Right atrium auricular region (tissue), 2 donors: ENCODE results near the gene CNTNAP5. TPM values are rescaled to one million over a fixed set of nuclear protein-coding genes. Genes with fewer than 3 reads are reported as not detected.

ENCODE experiments used
- DNase-seq: peaks from one replicate; pipeline ENCODE4 v3.0.0-alpha.2; 2019; ENCODE audit warnings: low spot score
- H3K27ac ChIP-seq, 2 donors: fragments of 200-600 bp; sonication (generic); 1 replicate in 1 of 2; 2 replicates in 1 of 2; pipeline ENCODE4 v1.5.1; 2016 to 2019
- H3K27me3 ChIP-seq, 2 donors: fragments of 200-600 bp; sonication (generic); one replicate each; pipeline versions ENCODE4 v1.5.1 to v1.6.0; 2017 to 2019
- H3K36me3 ChIP-seq: fragments of 200-600 bp; sonication (generic); one replicate; pipeline ENCODE4 v1.5.1; 2016
- H3K4me1 ChIP-seq, 2 donors: fragments of 200-600 bp; sonication (generic); one replicate each; pipeline versions ENCODE4 v1.5.1 to v1.6.0; 2017 to 2019
- H3K4me3 ChIP-seq, 2 donors: fragments of 200-600 bp; sonication (generic); 1 replicate in 1 of 2; 2 replicates in 1 of 2; pipeline ENCODE4 v1.5.1; 2017 to 2019; ENCODE audit warnings: mild to moderate bottlenecking in 1 of 2, moderate library complexity in 1 of 2
- H3K9me3 ChIP-seq, 2 donors: fragments of 200-600 bp; sonication (generic); one replicate each; pipeline ENCODE4 v1.5.1; 2019
- total RNA-seq, 2 donors: library from RNA; depleted of rRNA; stranded (reverse); fragments of >200 nt; gene quantifications; one replicate each; pipeline ENCODE4 v1.1.0, GENCODE V29; 2016
- TF ChIP-seq, protein P1 (sequence below), 2 donors: fragments of 200-600 bp; sonication (generic); IDR thresholded peaks; one replicate each; pipeline ENCODE4 v1.5.1; 2019; ENCODE audit warnings: antibody characterized with exemption in 2 of 2

Gene CNTNAP5
- total RNA-seq, 2 donors from 2014 or later, result not detected

DNA sequence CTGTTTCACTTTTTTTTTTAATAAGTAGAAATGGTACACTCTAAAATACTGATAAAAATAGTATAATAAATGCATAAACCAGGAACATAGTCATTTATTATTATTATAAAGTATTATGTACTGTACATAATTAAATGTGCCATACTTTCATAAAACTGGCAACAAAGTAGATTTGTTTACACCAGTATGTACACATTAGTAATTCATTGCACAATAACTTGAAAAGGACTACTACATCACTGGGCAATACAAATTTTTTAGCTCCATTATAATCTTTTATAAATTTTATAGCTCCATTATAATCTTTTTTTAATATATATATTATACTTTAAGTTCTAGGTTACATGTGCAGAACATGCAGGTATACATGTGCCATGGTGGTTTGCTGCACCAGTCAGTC lies 636.5 kb downstream of the CNTNAP5 start:
- no peak overlapping the region for H3K4me3 ChIP-seq
- H3K36me3 ChIP-seq, result no peaks in the 10 kb centered on the region
- DNase-seq, result no peak
- TF ChIP-seq, protein P1, sequence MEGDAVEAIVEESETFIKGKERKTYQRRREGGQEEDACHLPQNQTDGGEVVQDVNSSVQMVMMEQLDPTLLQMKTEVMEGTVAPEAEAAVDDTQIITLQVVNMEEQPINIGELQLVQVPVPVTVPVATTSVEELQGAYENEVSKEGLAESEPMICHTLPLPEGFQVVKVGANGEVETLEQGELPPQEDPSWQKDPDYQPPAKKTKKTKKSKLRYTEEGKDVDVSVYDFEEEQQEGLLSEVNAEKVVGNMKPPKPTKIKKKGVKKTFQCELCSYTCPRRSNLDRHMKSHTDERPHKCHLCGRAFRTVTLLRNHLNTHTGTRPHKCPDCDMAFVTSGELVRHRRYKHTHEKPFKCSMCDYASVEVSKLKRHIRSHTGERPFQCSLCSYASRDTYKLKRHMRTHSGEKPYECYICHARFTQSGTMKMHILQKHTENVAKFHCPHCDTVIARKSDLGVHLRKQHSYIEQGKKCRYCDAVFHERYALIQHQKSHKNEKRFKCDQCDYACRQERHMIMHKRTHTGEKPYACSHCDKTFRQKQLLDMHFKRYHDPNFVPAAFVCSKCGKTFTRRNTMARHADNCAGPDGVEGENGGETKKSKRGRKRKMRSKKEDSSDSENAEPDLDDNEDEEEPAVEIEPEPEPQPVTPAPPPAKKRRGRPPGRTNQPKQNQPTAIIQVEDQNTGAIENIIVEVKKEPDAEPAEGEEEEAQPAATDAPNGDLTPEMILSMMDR (IDR thresholded peaks at IDR 0.05), result no peak
- H3K9me3 ChIP-seq, result no peaks in the 10 kb centered on the region
- H3K27me3 ChIP-seq, result no peaks in the 10 kb centered on the region
- no peak overlapping the region for H3K27ac ChIP-seq
- H3K4me1 ChIP-seq, result no peaks in the 10 kb centered on the region

DNA sequence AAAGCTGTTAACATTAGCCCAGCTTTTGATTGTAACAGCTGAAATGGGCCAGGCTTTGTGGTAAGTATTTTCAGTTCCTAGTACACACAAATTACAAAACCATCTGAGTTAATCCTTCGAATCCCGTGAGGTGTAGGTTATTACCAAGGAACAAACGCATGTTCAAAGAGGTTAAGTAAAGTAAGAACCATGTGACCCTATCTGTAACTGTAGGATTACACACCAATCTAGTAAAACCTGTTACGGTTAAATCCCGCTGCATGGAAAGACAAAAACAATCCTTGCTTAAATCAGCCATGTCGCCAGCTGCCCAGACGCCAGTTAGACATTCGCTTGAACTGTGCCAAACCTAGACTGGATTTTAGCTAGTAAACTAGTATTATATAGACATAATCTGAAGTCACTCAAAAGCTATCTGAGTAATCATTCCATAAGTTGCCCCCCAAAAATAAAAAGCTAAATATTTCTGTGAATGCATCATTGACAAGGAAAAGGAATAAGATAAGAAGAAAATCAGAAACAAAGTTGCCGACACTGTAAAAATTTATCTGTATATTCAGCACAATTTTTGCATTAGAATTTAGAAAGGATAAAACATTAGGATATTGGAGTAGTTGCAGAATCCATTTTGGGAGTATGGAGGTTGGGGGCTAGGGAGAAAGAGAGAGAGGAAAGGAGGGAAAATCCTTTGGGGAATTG lies 638.0 kb downstream of the CNTNAP5 start:
- no peak for DNase-seq
- no peaks in the 10 kb centered on the region for H3K27me3 ChIP-seq
- no peaks in the 10 kb centered on the region for H3K4me1 ChIP-seq
- H3K9me3 ChIP-seq, result no peaks in the 10 kb centered on the region
- no peak overlapping the region for H3K4me3 ChIP-seq
- TF ChIP-seq, protein P1 (IDR thresholded peaks at IDR 0.05), result no peak
- H3K27ac ChIP-seq, result no peak overlapping the region
- H3K36me3 ChIP-seq, result no peaks in the 10 kb centered on the region

GRCh38 chr2:124663645-124663997 lies 638.5 kb downstream of the CNTNAP5 start:
- H3K27me3 ChIP-seq, result no peaks in the 10 kb centered on the region
- no peaks in the 10 kb centered on the region for H3K4me1 ChIP-seq
- H3K36me3 ChIP-seq, result no peaks in the 10 kb centered on the region
- H3K4me3 ChIP-seq, result no peak overlapping the region
- DNase-seq, result no peak
- H3K9me3 ChIP-seq, result no peaks in the 10 kb centered on the region
- TF ChIP-seq, protein P1 (IDR thresholded peaks at IDR 0.05), result no peak
- no peak overlapping the region for H3K27ac ChIP-seq

DNA sequence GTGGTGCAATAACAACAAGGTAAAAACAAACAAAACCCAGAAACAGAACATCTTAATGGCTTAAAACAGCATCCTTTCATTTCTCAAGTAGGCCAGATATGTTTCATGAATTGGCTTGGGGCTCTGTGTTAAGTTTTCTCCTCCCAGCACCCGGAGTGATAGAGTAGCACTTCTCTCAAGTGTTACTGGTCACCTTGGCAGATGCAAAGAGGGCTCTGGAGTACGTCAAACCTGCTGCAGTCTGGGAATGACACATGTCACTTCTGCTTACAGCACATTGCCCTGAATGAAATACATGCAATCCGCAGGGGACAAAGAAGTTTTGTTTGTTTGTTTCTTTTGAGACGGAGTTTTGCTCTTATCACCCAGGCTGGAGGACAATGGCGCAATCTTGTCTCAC lies 639.3 kb downstream of the CNTNAP5 start:
- TF ChIP-seq, protein P1 (IDR thresholded peaks at IDR 0.05), result no peak
- Histone ChIP-seq H3K4me3 (no peak overlapping the region), H3K36me3 (no peaks in the 10 kb centered on the region), H3K9me3 (no peaks in the 10 kb centered on the region), H3K27ac (no peak overlapping the region), H3K27me3 (no peaks in the 10 kb centered on the region), H3K4me1 (no peaks in the 10 kb centered on the region)
- DNase-seq, result no peak

GRCh38 chr2:124666976-124667375 lies 641.9 kb downstream of the CNTNAP5 start:
- no peak overlapping the region for H3K27ac ChIP-seq
- TF ChIP-seq, protein P1 (IDR thresholded peaks at IDR 0.05), result no peak
- H3K9me3 ChIP-seq, result no peaks in the 10 kb centered on the region
- no peaks in the 10 kb centered on the region for H3K36me3 ChIP-seq
- H3K4me3 ChIP-seq, result no peak overlapping the region
- no peak for DNase-seq
- no peaks in the 10 kb centered on the region for H3K4me1 ChIP-seq
- H3K27me3 ChIP-seq, result no peaks in the 10 kb centered on the region

GRCh38 chr2:124668161-124668560 lies 643.1 kb downstream of the CNTNAP5 start:
- Histone ChIP-seq H3K9me3 (no peaks in the 10 kb centered on the region), H3K27me3 (no peaks in the 10 kb centered on the region), H3K4me3 (no peak overlapping the region), H3K36me3 (no peaks in the 10 kb centered on the region), H3K27ac (no peak overlapping the region), H3K4me1 (no peaks in the 10 kb centered on the region)
- DNase-seq, result no peak
- TF ChIP-seq, protein P1 (IDR thresholded peaks at IDR 0.05), result no peak
